Suprapubic skin (tissue), 4 donors: ENCODE data around the gene LRRC73. TPM values are rescaled to one million over a fixed set of nuclear protein-coding genes. Genes with fewer than 3 reads are reported as not detected.
"Not testable (repeated sequence)": the region's sequence is repeated elsewhere in the genome, so short reads cannot be mapped to it uniquely, and the experiment has no call there.

Source experiments
- DNase-seq, 2 donors: peaks; one replicate each; pipeline ENCODE4 v3.0.0-alpha.2; 2019; ENCODE audit warnings: low spot score in 2 of 2
- H3K27ac ChIP-seq: fragments of 200-600 bp; sonication (generic); one replicate; pipeline ENCODE4 v1.5.1; 2019
- H3K27me3 ChIP-seq: fragments of 200-600 bp; sonication (generic); one replicate; pipeline ENCODE4 v1.5.1; 2019
- H3K36me3 ChIP-seq: fragments of 200-600 bp; sonication (generic); one replicate; pipeline ENCODE4 v1.5.1; 2019
- H3K4me1 ChIP-seq: fragments of 200-600 bp; sonication (generic); one replicate; pipeline ENCODE4 v1.5.1; 2019
- H3K4me3 ChIP-seq: fragments of 200-600 bp; sonication (generic); one replicate; pipeline ENCODE4 v1.5.1; 2019; ENCODE audit warnings: mild to moderate bottlenecking
- H3K9me3 ChIP-seq: fragments of 200-600 bp; sonication (generic); one replicate; pipeline ENCODE4 v1.5.1; 2019
- EP300 ChIP-seq: sonication (generic); formaldehyde crosslinking; IDR thresholded peaks from one replicate; pipeline ENCODE4 v1.6.1; 2017; ENCODE audit warnings: antibody characterized with exemption
- POLR2A ChIP-seq, 2 donors: fragments of 450-650 bp; IDR thresholded peaks; one replicate each; pipeline ENCODE4 v1.6.1; 2017; ENCODE audit warnings: antibody characterized with exemption in 2 of 2, mild to moderate bottlenecking in 2 of 2, moderate library complexity in 2 of 2
- POLR2AphosphoS5 ChIP-seq, 3 donors: sonication (generic); formaldehyde crosslinking; IDR thresholded peaks; one replicate each; pipeline ENCODE4 v1.6.1; 2017; ENCODE audit warnings: antibody characterized with exemption in 3 of 3
- WGBS: methylation state at CpG from one replicate; pipeline ENCODE4 v1.1.5; 2018; 5-methylcytosine and 5-hydroxymethylcytosine counted together
- total RNA-seq, 4 donors: library from RNA; depleted of rRNA; stranded (reverse); fragments of >200 nt; gene quantifications; one replicate each; pipeline ENCODE4 v1.1.0, GENCODE V29; 2016
- TF ChIP-seq, protein P1 (sequence below), 2 donors: fragments of 200-600 bp in 1 of 2; fragments of 450-650 bp in 1 of 2; sonication (generic) in 1 of 2; IDR thresholded peaks; one replicate each; pipeline ENCODE4 v1.5.1; 2016 to 2019; ENCODE audit warnings: antibody characterized with exemption in 2 of 2, mild to moderate bottlenecking in 1 of 2, moderate library complexity in 1 of 2

Gene LRRC73
- total RNA-seq, 4 donors from 2014 or later = 0.34 to 0.42 TPM; not detected in 2

DNA sequence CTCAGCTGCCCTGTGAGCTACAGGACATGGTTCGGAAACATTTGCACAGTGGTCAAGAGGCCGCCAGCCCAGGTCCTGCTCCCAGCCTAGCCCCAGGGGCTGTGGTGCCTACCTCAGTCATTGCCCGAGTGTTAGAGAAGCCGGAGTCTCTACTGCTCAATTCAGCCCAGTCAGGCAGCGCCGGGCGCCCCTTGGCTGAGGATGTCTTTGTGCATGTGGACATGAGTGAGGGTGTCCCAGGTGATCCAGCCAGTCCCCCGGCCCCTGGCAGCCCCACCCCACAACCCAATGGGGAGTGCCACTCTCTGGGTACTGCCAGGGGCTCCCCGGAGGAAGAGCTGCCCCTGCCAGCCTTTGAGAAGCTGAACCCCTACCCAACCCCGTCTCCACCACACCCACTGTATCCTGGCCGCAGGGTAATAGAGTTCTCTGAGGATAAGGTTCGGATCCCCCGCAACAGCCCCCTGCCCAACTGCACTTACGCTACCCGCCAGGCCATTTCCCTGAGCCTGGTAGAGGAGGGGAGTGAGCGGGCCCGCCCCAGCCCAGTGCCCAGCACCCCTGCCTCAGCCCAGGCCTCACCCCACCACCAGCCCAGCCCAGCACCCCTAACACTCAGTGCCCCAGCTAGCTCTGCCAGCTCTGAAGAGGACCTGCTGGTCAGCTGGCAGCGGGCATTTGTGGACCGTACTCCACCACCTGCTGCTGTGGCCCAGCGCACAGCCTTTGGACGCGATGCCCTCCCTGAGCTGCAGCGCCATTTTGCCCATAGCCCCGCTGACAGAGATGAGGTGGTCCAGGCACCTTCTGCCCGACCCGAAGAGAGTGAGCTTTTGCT lies 5.2 kb downstream of the LRRC73 start:
- WGBS = 93% methylated on average over 11 of the region's 26 CpGs
- peaks cover 54% of the 10 kb centered on the region for H3K36me3 ChIP-seq

GRCh38 chr6:43503443-43503842 lies 6.7 kb downstream of the LRRC73 start:
- TF ChIP-seq POLR2AphosphoS5 (IDR thresholded peaks at IDR 0.05) (no peak), POLR2A (IDR thresholded peaks at IDR 0.05) (no peak), EP300 (no peak)
- TF ChIP-seq, protein P1, sequence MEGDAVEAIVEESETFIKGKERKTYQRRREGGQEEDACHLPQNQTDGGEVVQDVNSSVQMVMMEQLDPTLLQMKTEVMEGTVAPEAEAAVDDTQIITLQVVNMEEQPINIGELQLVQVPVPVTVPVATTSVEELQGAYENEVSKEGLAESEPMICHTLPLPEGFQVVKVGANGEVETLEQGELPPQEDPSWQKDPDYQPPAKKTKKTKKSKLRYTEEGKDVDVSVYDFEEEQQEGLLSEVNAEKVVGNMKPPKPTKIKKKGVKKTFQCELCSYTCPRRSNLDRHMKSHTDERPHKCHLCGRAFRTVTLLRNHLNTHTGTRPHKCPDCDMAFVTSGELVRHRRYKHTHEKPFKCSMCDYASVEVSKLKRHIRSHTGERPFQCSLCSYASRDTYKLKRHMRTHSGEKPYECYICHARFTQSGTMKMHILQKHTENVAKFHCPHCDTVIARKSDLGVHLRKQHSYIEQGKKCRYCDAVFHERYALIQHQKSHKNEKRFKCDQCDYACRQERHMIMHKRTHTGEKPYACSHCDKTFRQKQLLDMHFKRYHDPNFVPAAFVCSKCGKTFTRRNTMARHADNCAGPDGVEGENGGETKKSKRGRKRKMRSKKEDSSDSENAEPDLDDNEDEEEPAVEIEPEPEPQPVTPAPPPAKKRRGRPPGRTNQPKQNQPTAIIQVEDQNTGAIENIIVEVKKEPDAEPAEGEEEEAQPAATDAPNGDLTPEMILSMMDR (IDR thresholded peaks at IDR 0.05) = no peak
- no peak overlapping the region for H3K27ac ChIP-seq
- H3K9me3 ChIP-seq = no peaks in the 10 kb centered on the region
- WGBS = 92% methylated on average over 8 of the region's 8 CpGs
- no peak overlapping the region for H3K4me3 ChIP-seq
- peaks cover 12% of the 10 kb centered on the region for H3K4me1 ChIP-seq
- no peak for DNase-seq
- peaks cover 69% of the 10 kb centered on the region for H3K36me3 ChIP-seq
- no peaks in the 10 kb centered on the region for H3K27me3 ChIP-seq

More for the DNA sequence above, 5.2 kb downstream of the LRRC73 start:
- H3K27me3 ChIP-seq = no peaks in the 10 kb centered on the region
- H3K27ac ChIP-seq = no peak overlapping the region
- H3K9me3 ChIP-seq = no peaks in the 10 kb centered on the region
- no peak overlapping the region for H3K4me3 ChIP-seq
- TF ChIP-seq EP300 = no peak
- no peak for TF ChIP-seq POLR2A (IDR thresholded peaks at IDR 0.05)
- no peak for TF ChIP-seq POLR2AphosphoS5 (IDR thresholded peaks at IDR 0.05)
- TF ChIP-seq, protein P1 (IDR thresholded peaks at IDR 0.05) = no peak
- DNase-seq = no peak
- H3K4me1 ChIP-seq = peaks cover 18% of the 10 kb centered on the region

DNA sequence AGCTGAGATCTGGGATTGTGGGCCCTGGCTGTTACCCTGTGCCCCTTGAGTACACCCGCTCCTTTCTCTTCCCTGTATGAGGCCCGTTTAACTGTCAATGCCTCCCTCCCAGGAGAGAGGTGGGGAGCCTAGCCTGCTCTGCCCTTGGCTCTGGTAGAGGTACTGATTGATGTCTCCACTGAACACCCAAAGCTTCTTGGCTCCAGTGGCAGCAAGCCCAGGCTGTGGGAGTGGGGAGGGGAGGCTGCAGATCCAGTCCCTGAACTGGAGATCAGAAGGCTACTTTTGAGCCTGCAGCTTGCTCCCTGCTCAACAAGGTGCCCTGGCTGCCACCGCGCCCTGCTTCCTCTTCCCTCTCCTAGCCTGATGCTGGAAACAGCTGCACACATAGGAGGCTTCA lies 7.5 kb downstream of the LRRC73 start:
- H3K4me3 ChIP-seq = no peak overlapping the region
- H3K9me3 ChIP-seq = no peaks in the 10 kb centered on the region
- no peak for DNase-seq
- TF ChIP-seq, protein P1 (IDR thresholded peaks at IDR 0.05) = no peak
- TF ChIP-seq POLR2AphosphoS5 (IDR thresholded peaks at IDR 0.05) (no peak), POLR2A (IDR thresholded peaks at IDR 0.05) (no peak), EP300 (no peak)
- H3K27me3 ChIP-seq = no peaks in the 10 kb centered on the region
- peaks cover 12% of the 10 kb centered on the region for H3K4me1 ChIP-seq
- H3K36me3 ChIP-seq = peaks cover 70% of the 10 kb centered on the region
- WGBS = 77% methylated on average over 2 of the region's 4 CpGs
- H3K27ac ChIP-seq = no peak overlapping the region

- H3K9me3 ChIP-seq = no peaks in the 10 kb centered on the region
- no peaks in the 10 kb centered on the region for H3K27me3 ChIP-seq
- no peak overlapping the region for H3K4me3 ChIP-seq
- WGBS = 96% methylated on average over 3 of the region's 3 CpGs
- TF ChIP-seq, protein P1 (IDR thresholded peaks at IDR 0.05) = no peak
- no peak for TF ChIP-seq POLR2AphosphoS5 (IDR thresholded peaks at IDR 0.05)
- no peak for TF ChIP-seq POLR2A (IDR thresholded peaks at IDR 0.05)
- no peak for TF ChIP-seq EP300
- H3K4me1 ChIP-seq = peaks cover 23% of the 10 kb centered on the region
- no peak for DNase-seq
- H3K27ac ChIP-seq = no peak overlapping the region
- peaks cover 70% of the 10 kb centered on the region for H3K36me3 ChIP-seq
These were observed 9.2 kb downstream of the LRRC73 start for GRCh38 chr6:43500921-43501320.

DNA sequence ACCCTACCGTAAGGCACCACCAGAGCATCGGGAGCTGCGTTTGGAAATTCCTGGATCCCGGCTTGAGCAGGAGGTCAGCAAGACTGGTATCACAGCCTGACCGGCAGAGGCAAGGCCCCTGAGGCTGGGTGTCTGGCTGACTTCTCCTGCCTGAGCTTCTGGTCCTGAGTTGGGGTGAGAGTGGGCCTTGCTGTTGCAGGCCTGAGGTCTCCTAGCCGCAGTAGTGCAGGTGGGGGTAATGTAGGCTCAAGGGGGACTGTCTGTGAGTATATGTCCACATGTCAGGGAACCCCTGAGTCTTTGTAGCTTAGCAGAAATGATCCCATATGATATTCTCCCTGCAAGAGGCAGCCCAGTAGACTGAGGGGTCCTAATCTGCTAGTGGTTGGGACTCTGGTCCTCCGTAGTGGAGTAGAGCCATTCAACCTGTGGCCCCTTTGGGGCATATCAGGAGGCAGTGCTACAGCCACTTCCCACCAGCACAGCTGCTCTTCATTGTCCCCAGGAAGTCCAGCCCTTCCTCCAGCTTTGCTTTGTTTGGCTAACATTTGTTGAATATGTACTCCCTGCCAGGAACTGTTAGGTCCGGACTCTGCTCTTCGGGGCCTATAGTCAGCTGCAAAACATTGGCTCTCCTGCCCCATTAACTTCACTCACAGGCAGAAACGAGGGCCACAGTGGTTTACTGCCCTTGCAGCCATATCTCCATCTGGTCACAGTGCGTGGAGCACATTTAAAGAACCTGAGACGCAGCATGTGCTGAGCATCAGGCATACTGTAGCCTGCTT lies 10.9 kb downstream of the LRRC73 start:
- H3K4me3 ChIP-seq = no peak overlapping the region
- peaks cover 55% of the 10 kb centered on the region for H3K36me3 ChIP-seq
- no peak for TF ChIP-seq POLR2A (IDR thresholded peaks at IDR 0.05)
- TF ChIP-seq POLR2AphosphoS5 (IDR thresholded peaks at IDR 0.05) = no peak
- TF ChIP-seq EP300 = no peak
- TF ChIP-seq, protein P1 (IDR thresholded peaks at IDR 0.05) = no peak
- 70% methylated on average over 9 of the region's 12 CpGs for WGBS
- DNase-seq = no peak
- no peaks in the 10 kb centered on the region for H3K9me3 ChIP-seq
- H3K27me3 ChIP-seq = no peaks in the 10 kb centered on the region
- H3K27ac ChIP-seq = no peak overlapping the region
- H3K4me1 ChIP-seq = peaks cover 40% of the 10 kb centered on the region

- Histone ChIP-seq H3K4me1 (peaks cover 46% of the 10 kb centered on the region), H3K36me3 (peaks cover 46% of the 10 kb centered on the region)
- WGBS = 97% methylated on average over 5 of the region's 5 CpGs
- not testable (repeated sequence) for H3K27ac ChIP-seq, H3K27me3 ChIP-seq, H3K4me3 ChIP-seq, H3K9me3 ChIP-seq, DNase-seq
These were observed 11.9 kb downstream of the LRRC73 start for GRCh38 chr6:43498291-43498690.
